GM12875 (cell line): ENCODE data around the gene CIAO3.
"Not testable (repeated sequence)": the region's sequence is repeated elsewhere in the genome, so short reads cannot be mapped to it uniquely, and the experiment has no call there.

Experiments
- H3K4me3 ChIP-seq: one replicate; pipeline ENCODE4 v1.5.1; 2011; ENCODE audit warnings: low read depth, low read length, control low read depth
- CTCF ChIP-seq: IDR thresholded peaks from 2 replicates; pipeline ENCODE4 v1.5.1; 2011; ENCODE audit warnings: low read depth, mild to moderate bottlenecking, control low read depth, inconsistent platforms, low read length, moderate library complexity, borderline replicate concordance; ENCODE audit not compliant: insufficient read depth

CIAO3 gene

GRCh38 chr16:714558-715476 is 26.0 kb downstream of the CIAO3 start, which contains the start of gene METRN:
METRN (plus strand) TSS chr16:715118; CDS start chr16:715290, 172 bp downstream.
- TF ChIP-seq CTCF, result no peak
- H3K4me3 ChIP-seq, result peak within 1 kb of the TSS; percentile 45

DNA sequence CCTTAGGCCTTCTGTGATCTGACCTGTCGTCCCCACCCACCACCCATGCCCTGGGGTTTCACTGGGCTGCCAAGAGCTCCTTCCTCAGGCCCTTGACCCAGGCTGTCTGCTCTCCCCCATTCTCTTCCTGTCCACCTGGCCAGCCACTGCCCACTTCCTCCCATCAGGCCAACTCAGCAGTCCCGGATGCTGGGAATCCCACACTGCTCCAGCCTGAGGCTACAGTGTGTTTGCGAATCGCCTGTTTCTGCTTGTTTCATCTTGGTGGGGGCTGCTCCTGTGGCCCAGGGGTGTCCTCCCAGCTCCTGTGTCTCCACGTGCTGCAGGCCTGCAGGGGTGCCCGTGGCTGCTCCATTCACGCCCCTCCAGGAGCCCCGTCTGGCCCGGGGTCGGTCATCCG is 26.7 kb downstream of the CIAO3 start:
- no peak for TF ChIP-seq CTCF
- H3K4me3 ChIP-seq, result no peak overlapping the region

GRCh38 chr16:712740-713250 is 28.0 kb downstream of the CIAO3 start:
- TF ChIP-seq CTCF, result peak; percentile 43; the same call in 1 of the 2 replicates
- H3K4me3 ChIP-seq, result not testable (repeated sequence)

DNA sequence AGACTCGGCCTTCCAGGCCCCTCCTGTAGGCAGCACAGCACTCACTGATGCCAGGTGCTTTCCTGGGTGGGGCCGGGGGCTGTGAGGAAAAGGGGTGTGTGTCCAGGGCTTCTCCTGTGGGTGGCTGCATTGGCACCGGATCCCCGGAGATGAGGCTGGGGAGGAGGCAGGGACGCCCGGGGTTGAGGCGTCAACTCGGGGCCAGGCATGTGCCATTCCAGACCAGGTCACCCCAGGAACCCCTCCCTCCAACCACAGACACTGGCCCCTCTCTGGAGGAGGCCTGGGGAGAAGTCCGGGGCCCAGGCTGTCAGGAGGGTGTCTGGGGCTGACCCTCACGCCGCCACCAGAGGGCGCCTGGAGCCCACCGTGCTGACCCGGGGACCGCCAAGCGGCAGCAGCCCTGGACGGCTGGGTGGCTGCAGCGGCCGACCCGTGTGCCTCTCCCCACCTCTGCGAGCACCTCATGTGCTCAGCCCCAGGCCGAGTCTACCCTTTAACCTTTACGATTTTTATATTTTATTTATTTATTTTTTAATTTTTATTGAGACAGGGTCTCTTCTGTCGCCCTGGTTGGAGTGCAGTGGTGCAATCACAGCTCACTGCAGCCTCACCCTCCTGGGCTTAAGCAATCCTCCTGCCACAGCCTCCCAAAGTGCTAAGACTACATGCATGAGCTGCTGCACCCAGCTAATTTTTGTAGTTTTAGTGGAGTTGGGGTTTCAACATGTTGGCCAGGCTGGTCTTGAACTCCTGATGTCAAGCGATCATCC is 29.1 kb downstream of the CIAO3 start:
- peak; percentile 94 for TF ChIP-seq CTCF

DNA sequence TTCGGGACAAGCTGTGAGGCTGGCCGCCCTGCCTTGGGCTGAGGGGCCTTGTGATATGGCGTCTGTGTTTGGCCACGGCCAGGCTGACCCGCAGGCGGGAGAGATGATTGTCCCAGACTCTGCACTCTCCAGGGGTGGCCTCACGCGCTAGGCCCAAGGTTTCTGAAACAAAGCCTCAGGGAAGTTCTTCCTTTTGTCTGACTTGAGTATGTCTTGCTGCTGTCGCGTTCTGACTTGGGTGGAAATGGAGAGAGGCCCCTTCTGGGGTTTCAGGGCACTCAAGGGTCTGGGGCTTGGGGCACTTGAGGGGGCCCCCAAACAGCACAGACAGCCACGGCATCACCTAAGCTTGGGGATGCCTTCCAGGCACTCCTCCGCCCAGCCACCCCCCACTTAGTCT is 29.7 kb downstream of the CIAO3 start:
- no peak for TF ChIP-seq CTCF
- H3K4me3 ChIP-seq, result no peak overlapping the region

More for the DNA sequence above, 29.1 kb downstream of the CIAO3 start:
- no peak overlapping the region for H3K4me3 ChIP-seq

GRCh38 chr16:710500-711075 is 30.2 kb downstream of the CIAO3 start:
- TF ChIP-seq CTCF, result no peak
- no peak overlapping the region for H3K4me3 ChIP-seq
